GM03348 (cell line): ENCODE data around the gene ACAA1.
"Not testable (repeated sequence)": the region's sequence is repeated elsewhere in the genome, so short reads cannot be mapped to it uniquely, and the experiment has no call there.

ENCODE experiments used
- DNase-seq: peaks from one replicate; pipeline ENCODE4 v3.0.0; 2012; ENCODE audit warnings: low spot score

The ACAA1 gene

DNA sequence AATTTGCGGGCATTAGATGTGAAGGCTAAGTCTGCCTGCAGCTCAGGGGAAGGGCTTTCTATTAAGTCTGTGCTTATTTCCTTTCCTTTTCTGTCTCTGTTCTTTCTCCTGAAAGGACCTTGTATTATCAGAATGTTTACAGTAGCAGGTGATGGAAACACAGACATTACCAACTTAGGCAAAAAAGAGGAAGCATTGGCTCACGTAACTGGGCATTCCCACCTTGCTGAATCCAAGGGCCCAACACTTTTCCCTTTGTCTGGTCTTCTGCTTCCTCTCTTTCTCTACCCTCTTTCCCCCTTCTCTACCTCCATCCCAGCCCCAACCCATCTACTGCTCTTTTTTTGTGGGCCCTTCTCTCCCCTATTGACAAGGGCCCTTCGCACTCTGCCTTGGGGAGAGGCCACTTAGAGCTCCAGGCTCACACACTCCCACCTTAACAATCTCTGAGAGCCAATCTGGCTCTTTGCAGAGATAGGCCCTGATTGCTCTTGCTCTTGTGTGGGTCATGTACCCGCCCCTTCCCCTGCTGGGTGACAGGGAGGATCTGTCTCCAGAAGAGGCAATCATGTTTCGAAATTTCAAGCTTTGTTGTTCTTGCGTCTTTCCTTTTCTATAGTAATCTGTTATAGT is 35.0 kb downstream of the ACAA1 start:
- no peak for DNase-seq

GRCh38 chr3:38100498-38100897 is 36.4 kb downstream of the ACAA1 start:
- no peak for DNase-seq

GRCh38 chr3:38099518-38099917 is 37.4 kb downstream of the ACAA1 start:
- no peak for DNase-seq

DNA sequence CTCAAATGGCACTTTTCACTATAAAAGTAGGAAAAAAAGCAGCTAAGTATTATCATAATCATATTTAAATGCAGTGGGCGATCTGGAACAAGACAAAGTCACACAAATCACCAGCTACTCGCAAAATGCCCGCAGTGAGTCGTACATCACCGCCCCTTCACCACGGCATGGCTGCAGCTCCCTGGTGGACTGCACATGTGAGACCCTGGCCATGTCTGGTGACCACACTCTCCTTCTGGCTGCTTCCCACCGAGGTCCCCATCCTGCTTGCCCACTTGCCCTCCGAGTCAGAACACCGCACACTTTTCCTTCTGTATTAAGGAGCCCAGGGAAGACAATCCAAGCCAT is 38.6 kb downstream of the ACAA1 start:
- no peak for DNase-seq

DNA sequence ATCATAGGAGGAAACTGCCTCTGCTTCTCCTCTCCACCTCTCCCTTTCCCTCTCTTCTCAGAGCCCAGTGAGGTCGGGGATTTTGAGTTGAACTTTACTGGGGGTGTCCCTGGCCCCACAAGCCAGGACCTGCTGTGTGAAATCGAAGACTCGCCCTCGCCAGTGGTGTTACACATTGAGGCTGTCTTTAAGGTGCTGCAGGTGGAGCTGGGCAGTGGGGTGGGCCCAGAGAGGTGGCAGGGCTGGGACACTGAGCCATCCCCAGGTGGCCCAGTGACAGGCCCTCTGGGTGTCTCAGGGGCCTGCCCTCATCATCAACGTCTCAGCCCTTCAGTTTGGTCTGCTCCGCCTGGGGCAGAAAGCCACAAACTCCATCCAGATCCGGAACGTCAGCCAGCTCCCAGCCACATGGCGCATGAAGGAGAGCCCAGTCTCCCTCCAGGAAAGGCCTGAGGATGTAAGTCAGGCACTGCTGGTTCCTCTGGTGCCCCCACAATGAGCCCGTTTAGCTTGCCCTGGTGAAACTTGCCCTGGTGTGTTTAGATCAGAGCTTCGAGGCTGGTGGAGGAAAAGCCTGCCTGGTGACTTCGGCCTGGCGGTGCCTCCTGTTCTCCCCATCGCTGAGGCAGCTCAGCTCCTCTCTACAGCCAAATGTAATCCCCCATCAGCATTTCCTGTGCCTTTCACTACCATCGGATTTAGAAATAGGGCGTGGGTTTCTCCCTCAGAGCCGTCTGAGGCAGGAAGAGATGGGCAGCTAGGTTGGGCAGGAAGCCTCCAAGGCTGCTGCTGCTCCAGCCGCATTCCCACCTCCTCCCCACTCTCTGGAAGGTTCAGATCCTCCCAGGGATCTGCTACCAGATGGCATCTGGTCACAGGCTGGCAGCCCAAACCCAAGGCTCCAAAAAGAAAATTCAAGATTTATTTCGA is 39.2 kb downstream of the ACAA1 start:
- no peak for DNase-seq

GRCh38 chr3:38095669-38096483 is 41.1 kb downstream of the ACAA1 start:
- no peak for DNase-seq

- DNase-seq, result no peak
These were observed 41.9 kb downstream of the ACAA1 start for GRCh38 chr3:38094999-38095398.

- no peak for DNase-seq
These were observed 46.5 kb downstream of the ACAA1 start for GRCh38 chr3:38090453-38090852.

GRCh38 chr3:38089163-38089562 is 47.8 kb downstream of the ACAA1 start:
- DNase-seq, result no peak

- DNase-seq, result no peak
These were observed 48.5 kb downstream of the ACAA1 start for GRCh38 chr3:38088126-38089078.

GRCh38 chr3:38087278-38087677 is 49.6 kb downstream of the ACAA1 start:
- DNase-seq, result not testable (repeated sequence)

GRCh38 chr3:38086496-38086895 is 50.4 kb downstream of the ACAA1 start:
- DNase-seq, result no peak

DNA sequence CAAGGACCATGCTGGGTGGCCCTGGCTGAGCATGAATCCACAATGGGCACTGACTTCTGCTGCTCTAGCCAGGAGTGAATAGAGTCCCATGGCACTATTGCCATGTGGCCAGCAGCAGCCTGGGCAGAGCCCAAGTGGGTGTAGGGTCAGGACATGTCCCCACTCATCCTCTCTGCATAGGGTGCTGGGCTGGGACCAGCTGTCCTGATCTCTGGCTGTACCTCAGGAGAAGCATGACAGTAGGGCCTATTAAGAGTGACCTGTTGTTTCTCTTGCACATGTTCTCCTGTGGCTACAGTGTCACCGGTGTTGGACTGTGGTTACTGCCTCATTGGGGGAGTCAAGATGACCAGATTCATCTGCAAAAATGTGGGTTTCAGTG is 51.0 kb downstream of the ACAA1 start:
- no peak for DNase-seq

- no peak for DNase-seq
These were observed 51.5 kb downstream of the ACAA1 start for GRCh38 chr3:38085311-38085942.

DNA sequence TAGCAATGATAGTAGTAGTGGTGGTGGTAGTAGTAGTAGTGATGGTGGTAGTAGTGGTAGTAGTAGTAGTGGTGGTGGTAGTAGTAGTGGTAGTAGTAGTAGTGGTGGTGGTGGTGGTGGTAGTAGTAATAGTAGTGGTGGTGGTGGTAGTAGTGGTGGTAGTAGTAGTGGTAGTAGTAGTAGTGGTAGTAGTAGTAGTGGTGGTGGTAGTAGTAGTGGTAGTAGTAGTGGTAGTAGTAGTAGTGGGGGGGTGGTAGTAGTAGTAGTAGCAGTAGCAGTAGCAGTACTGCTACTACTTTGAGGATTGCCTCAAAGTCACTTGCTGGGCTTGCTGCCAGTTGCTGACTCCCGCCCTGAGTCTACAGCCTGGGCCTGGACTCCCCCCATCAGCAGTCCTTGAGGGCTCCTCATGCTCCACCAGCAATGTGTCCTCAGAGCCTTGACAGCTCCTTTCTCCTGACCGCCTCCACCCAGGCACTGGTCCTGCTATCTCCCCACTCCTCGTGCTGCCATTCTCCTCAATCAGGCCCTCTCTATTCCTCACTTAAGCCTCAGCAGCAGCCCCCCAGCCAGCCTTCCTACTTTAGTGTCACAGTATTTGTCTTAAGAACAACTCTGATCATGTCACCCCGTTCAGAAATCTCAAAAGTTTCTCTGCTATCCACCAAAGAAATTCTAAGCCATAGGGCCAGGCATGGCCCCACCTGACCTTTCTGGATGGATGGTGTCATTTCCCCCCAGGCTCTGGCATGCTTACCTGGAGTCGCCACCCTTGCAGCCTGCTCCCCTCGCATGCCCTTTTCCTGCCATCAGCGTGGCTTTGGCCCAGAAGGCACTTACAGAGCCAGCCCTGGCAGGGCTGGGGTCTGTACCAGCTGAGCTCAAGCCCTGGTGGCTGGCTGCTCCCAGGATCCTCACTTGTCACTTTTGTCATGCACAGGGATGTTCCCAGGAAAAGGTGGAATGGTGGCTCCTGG is 52.3 kb downstream of the ACAA1 start:
- DNase-seq, result peak; percentile 65

DNA sequence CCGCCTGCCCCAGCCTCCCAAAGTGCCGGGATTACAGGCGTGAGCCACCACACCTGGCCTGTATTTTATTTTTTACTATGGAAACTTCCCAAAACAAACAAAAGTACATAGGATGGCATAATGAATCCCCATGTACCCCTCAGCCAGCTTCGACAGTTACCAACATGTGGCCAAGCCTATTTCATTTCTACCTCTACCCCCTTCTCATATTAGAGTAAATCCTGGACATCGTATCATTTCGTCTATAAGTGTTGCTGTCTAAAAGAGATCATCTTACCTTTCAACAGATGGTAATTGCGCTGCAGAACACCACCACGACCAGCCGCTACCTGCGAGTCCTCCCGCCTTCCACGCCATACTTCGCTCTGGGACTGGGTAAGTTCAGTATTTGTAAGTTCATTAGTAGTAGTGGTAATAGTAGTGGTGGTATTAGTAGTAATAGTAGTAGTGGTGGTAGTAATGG is 53.0 kb downstream of the ACAA1 start:
- no peak for DNase-seq

- DNase-seq, result not testable (repeated sequence)
These were observed 53.7 kb downstream of the ACAA1 start for GRCh38 chr3:38083254-38083653.

- not testable (repeated sequence) for DNase-seq
These were observed 54.6 kb downstream of the ACAA1 start for GRCh38 chr3:38082296-38082695.

GRCh38 chr3:38077073-38077472 is 59.9 kb downstream of the ACAA1 start:
- not testable (repeated sequence) for DNase-seq
